D341Med (cell line): Measurements from ENCODE around the gene TSNAX.
"Not testable (repeated sequence)": the region's sequence is repeated elsewhere in the genome, so short reads cannot be mapped to it uniquely, and the experiment has no call there.

Source experiments
- DNase-seq: peaks from one replicate; pipeline ENCODE4 v3.0.0; 2012; ENCODE audit warnings: low spot score

TSNAX gene, protein sequence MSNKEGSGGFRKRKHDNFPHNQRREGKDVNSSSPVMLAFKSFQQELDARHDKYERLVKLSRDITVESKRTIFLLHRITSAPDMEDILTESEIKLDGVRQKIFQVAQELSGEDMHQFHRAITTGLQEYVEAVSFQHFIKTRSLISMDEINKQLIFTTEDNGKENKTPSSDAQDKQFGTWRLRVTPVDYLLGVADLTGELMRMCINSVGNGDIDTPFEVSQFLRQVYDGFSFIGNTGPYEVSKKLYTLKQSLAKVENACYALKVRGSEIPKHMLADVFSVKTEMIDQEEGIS

DNA sequence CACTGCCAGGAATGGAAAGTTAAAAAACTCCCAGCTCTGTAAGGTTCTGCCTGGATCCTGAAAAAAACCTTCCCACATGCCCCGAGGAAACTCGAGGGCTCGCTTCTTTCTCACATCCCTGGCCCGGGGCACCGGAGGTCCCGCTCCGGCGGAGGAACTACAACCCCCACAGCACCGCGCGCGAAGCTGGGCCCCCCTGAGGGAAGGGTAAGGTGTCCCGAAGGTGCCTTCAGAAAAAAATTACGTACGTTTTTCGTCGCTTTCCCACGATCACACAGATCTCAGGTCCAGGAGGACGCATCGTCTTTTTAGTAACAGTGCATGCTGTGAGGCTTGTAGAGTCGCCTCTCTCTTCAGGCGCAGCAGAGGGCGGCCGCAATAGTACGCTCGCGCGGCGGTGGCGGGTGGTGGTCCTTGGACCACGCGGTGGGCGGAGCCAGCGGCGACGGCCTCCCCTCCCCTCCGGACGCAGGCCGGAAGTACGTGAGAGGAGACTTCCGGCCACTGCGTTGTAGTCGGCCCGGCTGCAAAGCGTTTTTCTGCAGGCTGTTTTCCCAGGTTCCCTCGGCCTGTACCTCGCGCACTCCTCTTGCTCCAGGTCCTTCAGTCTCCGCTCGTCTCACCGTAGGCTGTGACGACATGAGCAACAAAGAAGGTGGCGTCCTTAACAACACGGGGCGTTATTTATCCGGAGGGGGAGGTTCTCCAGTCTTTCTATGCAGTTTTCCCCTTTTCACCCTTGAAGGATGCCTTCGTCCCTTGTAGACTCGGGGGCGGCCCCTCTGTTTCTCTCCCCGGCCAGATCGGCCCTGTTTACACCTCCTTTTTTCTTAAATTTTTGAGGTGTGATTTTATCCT, at the start of gene TSNAX:
Gene TSNAX (plus strand): TSS at position 498 of the 858 bp plus-strand sequence. CDS start 142 bp downstream, at position 640.
- DNase-seq: peak; percentile 99

DNA sequence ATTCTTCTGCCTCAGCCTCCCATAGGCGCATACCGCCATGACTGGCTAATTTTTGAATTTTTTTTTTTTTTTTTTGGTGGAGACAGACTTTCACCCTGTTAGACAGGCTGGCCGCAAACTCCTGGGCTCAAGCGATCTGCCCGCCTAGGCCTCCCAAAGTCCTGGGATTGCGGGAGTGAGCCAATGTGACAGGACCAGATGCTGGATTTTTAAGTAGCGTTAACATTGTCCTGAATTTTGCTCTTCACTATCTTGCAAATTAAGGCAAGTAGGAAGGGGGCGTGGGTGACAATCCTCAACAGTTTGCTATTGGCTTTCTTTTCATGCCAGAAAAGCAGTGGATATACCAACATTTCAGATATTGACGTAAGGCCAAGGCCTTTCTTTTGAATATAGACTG, 49.7 kb upstream of the TSNAX start:
- DNase-seq: no peak

DNA sequence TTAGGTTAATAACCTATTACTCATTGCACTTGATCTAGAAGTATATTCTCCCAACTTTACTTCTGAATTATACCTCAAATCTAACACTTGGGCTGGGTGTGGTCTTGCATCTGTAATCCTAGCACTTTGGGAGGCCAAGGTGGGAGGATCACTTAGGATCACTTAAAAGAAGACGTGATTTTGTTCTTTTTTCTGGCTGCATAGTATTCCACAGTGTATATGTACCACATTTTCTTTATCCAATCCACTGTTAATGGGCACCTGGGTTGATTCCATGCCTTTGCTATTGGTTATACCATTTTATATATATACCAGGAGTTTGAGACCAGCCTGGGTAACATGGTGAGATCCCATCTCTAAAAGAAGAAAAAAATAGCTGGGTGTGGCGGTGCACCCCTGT, 48.5 kb upstream of the TSNAX start:
- DNase-seq: no peak

DNA sequence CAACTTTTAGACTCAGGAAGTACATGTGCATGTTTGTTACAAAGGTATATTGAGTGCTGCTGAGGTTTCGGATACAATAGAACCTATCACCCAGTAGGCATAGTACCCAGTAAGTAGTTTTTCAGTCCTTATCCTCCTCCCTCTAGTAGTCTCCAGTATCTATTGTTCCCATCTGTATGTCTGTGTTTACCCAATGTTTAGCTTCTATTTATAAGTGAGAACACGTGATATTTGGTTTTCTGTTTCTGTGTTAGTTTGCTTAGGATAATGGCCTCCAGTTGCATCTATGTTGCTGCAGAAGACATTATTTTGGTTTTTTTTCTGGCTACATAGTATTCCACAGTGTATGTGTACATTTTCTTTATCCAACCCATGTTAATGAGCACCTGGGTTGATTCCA, 47.2 kb upstream of the TSNAX start:
- DNase-seq: no peak

GRCh38 chr1:231485029-231485784, 43.3 kb upstream of the TSNAX start:
- DNase-seq: no peak

GRCh38 chr1:231487019-231487418, 41.5 kb upstream of the TSNAX start:
- DNase-seq: no peak

DNA sequence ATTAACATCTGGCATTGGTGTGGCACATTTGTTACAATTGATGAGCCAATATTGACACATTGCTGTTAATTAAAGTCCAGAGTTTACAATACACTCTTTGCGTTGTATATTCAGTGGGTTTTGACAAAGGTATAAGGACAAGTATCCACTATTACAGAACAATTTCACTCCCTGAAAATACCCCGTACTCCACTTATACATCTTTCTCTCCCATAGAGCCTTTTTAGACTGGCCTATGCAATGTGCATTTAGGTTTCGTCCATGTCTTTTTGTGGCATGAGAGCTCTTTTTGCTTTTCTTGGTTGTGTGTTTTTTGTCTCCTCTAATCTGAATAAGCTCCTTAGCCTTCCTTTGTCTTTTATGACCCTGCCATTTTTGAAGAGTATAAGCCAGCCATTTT, 40.6 kb upstream of the TSNAX start:
- no peak for DNase-seq

DNA sequence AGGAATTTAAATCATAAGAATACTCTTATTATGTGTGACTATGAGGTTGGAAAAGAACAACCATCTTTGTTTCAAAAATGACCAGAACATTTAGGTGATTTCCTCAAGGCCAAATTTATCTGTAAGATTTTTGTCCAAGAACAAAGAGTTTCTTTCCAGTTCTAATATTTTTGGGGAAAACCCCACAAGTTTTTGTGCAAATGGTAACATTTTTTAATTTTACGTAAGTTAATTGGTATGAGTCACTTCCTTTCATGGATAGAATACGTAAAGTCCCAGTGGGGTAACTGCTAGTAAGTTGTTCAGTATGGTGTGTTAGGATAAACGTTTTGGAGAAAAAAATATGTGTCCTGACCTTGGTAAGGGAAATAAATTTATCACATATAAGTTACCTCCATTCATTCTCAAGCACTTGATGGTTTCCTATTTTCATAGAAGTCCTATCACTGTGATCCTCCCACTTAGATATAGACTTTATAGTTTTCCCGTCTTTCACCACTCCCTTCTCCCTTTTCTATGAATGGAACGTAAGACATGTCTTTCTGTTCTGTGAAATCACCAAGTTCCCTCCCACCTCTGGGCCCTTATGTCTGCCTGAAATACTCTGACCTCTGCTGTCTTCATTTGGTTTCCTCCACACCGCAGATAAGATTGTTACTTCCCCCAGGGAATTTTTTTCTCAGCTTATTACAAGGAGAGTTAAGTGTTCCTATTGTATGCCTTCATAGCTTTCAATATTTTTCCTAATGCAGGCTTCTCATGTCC, 34.9 kb upstream of the TSNAX start:
- DNase-seq: no peak

GRCh38 chr1:231494439-231495110, 33.9 kb upstream of the TSNAX start:
- DNase-seq: no peak

DNA sequence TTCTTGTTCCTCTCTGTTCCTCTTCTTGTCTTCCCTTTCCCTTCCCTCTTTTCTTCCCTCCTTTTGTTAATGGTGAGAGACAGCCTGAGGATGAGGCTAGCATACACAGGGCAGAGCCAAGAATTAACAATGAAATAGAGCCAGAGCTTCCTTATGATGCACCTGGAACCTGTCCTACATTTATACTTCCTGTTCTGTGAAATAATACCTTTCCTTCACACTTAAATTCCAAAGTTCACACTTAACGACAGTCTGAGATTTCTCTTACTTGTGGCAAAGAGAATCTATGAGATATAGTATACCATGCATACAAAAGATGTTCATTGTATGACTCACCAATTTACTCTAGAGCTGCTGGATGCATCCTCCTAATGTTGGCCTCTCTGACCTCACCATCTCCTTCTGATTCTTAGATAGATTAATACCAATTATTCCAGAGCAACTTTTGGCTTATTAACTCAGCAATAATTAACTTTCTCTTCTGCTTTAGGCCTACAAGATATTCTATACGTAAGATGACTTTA, 30.8 kb upstream of the TSNAX start:
- no peak for DNase-seq

DNA sequence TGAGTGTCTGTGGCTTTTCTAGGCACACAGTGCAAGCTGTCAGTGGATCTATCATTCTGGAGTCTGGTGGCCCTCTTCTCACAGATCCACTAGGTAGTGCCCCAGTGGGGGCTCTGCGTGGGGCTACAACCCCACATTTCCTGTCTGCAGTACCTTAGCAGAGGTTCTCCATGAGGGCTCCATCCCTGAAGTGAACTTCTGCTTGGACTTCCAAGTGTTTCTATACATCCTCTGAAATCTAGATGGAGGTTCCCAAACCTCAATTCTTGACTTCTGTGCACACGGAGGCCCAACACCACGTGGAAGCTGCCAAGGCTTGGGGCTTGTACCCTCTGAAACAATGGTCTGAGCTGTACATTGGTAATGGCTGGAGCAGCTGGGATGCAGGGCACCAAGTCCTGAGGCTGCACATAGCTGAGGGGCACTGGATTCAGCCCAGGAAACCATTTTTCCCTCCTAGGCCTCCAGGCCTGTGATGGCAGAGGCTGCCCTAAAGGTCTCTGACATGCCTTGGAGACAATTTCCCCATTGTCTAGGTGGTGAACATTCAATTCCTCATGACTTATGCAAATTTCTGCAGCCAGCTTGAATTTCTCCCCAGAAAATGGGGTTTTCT, 29.2 kb upstream of the TSNAX start:
- no peak for DNase-seq

DNA sequence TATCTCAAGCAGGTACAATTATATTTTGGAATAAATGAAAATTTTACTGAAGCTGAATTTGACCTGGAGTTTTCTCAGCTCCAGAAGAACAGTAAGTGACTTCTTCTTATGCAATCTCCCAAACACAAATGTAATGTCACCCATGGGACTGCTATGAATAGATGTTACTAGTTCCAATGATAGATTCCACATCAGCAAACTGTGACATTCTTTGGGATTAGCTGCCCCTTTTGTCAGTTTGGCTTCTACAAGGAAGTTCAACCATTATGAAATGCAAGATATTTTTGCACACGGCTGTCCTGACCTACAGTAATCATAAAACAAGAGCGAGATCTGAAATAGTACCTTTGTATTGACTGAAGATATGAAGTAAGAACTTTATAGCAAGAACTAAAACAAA, 27.8 kb upstream of the TSNAX start:
- DNase-seq: no peak

- DNase-seq: not testable (repeated sequence)
Observed at GRCh38 chr1:231503168-231503567, 25.3 kb upstream of the TSNAX start.

DNA sequence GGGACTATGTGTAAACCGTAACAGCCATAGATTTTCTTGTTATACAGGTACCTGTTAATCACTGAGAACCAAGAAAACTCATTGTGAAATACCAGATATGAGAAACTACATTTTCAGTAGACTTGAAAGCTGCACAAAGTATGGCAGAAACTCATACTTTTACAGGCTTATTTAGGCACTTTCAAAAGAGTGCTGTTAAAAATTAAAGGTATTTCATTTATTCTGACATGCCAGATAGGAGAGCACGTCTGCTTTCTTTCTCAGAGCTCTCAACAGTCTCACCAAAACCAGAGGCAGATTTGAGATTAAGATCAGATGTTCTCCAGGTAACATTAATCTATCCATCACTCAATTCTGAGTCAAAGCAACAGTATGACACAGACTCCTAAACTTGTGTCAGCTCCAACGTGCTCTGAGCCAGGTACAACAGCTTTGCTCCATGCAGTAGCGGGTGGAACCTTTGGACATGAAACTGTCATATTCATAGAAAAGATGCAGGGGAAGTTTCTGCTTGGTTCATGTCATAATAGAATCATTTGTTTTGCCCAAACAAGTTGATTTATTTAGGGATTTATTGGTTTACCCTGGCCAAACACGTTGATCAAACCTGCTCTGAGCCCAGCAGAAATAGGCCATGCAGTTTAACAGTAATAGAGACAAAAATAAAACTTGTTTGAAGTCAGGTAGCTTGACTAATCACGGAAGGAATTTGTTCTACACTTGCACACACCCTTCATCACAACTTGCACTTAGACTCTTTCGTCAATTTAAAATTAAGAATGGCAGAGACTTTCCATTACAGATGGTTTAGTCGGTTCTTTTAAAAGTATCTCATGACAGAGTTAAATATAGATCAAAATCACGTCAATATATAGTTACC, 20.8 kb upstream of the TSNAX start:
- no peak for DNase-seq

- DNase-seq: no peak
Observed at GRCh38 chr1:231508497-231508896, 20.0 kb upstream of the TSNAX start.

DNA sequence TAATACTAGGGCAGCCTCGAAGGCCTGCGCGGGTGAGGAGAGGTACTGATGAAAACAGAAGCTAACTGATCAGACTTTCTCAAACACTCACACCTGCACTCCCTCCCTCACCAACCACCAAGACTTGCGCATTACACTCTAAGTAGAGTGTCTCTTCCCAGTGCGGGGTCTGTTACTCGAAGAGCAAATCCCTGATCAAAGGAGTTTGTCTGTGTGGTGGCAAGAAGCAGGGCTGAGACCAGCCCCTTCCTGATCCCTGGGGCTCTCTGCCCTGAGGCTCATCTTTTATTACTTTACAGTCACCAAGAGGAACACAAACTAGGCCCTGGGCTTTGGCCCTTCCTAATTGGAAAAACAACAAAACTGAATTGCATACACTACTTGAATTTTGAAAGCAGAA, 19.5 kb upstream of the TSNAX start:
- DNase-seq: no peak

DNA sequence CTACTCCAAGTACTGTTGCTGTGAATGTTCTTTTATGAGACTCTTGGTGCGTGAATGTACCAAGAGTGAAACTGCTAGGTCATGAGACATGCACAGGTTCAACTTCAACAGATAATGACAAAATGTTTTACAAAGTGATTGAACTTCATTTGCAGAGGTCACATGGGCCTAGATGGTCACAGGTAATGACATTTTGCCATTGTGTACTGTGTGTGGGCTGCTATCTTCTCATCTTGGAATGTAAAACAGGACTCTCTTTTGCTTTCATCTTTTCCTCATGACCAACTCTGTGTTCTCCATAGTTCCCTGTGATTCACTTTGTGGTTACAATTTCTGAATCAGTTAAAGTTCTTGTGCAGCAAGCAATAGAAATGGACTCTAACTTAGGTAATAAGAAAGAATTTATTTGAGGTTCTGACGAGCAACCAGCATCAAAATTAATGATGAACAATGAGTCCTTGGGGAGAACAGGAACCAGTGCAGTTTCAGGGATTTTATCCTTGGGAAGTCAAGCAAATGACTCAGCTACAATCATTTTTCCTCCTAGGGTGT, 16.2 kb upstream of the TSNAX start:
- DNase-seq: no peak

GRCh38 chr1:231515748-231516147, 12.7 kb upstream of the TSNAX start:
- no peak for DNase-seq

DNA sequence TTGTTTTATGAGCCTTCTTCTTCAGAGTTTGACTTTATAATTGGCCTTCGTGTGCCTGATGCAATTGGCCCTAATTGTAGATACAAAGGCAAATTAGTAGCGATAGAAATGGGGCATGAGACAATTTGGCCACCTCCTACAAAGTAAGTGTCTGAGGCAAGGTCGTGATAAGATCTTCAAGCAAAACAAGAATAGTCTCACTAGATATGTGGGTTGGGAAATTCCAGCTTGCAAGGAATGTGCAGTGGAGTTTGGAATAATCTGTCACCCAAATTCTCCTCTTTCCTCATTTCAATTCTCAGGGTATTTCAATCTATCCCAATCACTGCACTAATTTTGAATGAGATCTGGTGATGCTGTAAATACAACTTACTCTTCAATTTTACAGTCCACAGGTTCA, 11.4 kb upstream of the TSNAX start:
- no peak for DNase-seq
